Motor neuron (in vitro differentiated cells): ENCODE measurements around the gene SIRT6. TPM values are rescaled to one million over a fixed set of nuclear protein-coding genes. Genes with fewer than 3 reads are reported as not detected.
"Not testable (repeated sequence)": the region's sequence is repeated elsewhere in the genome, so short reads cannot be mapped to it uniquely, and the experiment has no call there.

Experiments used
- ATAC-seq, 8 experiments: fragments of 200-7000 bp; cut with Tn5 transposase; replicated peaks in 6 of 8; 2 replicates each; pipeline ENCODE4 v1.8.0; 2021; ENCODE audit warnings: mild to moderate bottlenecking in 8 of 8, moderate library complexity in 8 of 8
- H3K27ac ChIP-seq, 2 donors: fragments of 250-450 bp; sonication (Bioruptor Pico); 2 replicates each; pipeline ENCODE4 v1.9.0; 2021; ENCODE audit warnings: antibody characterized with exemption in 2 of 2, mild to moderate bottlenecking in 2 of 2, moderate library complexity in 1 of 2
- H3K4me1 ChIP-seq, 2 donors: fragments of 250-450 bp; sonication (Bioruptor Pico); replicated peaks in 1 of 2; 2 replicates each; pipeline ENCODE4 v1.6.1; 2021; ENCODE audit warnings: antibody characterized with exemption in 2 of 2, mild to moderate bottlenecking in 2 of 2, moderate library complexity in 1 of 2
- H3K4me3 ChIP-seq, 5 donors: fragments of 250-450 bp; sonication (Bioruptor Pico); 2 replicates each; pipeline ENCODE4 v1.9.0; 2021; ENCODE audit warnings: antibody characterized with exemption in 5 of 5, mild to moderate bottlenecking in 5 of 5, moderate library complexity in 4 of 5
- WGBS, 10 experiments: fragments of 450-650 bp; shearing (Covaris generic); methylation state at CpG; one replicate each; pipeline ENCODE4 v1.0.0; 2022; 5-methylcytosine and 5-hydroxymethylcytosine counted together
- in situ Hi-C, 9 experiments: fragments of 400-800 bp; cut with MboI; loops; one replicate each; pipeline ENCODE4 v1.15.0; 2021; ENCODE audit warnings: low sequenced_read_pairs in 9 of 9, low pct_unique_long_range_greater_than_20kb in 2 of 9; ENCODE audit not compliant: unreplicated experiment in 9 of 9
- total RNA-seq, 8 experiments: library from RNA; unstranded; fragments of 300-600 nt; gene quantifications; 2 replicates each; pipeline versions ENCODE4 v1.2.3 to v1.2.4, GENCODE V29; 2022

The SIRT6 gene
- total RNA-seq, 8 experiments from 2014 or later = 20.7 to 30.7 (median 22.4) TPM

- 43 to 66% (median 60%) methylated on average over 1 to 4 of the region's 6 CpGs; no CpG with 5 or more reads in 5 of the 10 experiments for WGBS, 10 experiments
- in situ Hi-C loops = no loop called here
- no peaks in the 10 kb centered on the region for H3K4me1 ChIP-seq
- no peak overlapping the region for H3K4me3 ChIP-seq
- H3K27ac ChIP-seq = no peak overlapping the region
- no peak for ATAC-seq
These were observed 25.2 kb downstream of the SIRT6 start for GRCh38 chr19:4157164-4157563.

- in situ Hi-C loops = no loop called here
- no peak overlapping the region for H3K4me3 ChIP-seq
- H3K4me1 ChIP-seq = no peaks in the 10 kb centered on the region
- no peak overlapping the region for H3K27ac ChIP-seq
- WGBS, 10 experiments = 50 to 79% (median 63%) methylated on average over 2 to 14 of the region's 21 CpGs; no CpG with 5 or more reads in 3 of the 10 experiments
- ATAC-seq = no peak
These were observed 27.6 kb downstream of the SIRT6 start for GRCh38 chr19:4154571-4155312.

GRCh38 chr19:4152241-4152998 lies 29.9 kb downstream of the SIRT6 start:
- 40 to 100% (median 73%) methylated on average over 1 to 7 of the region's 10 CpGs; no CpG with 5 or more reads in 3 of the 10 experiments for WGBS, 10 experiments
- in situ Hi-C loops = no loop called here
- no peak for ATAC-seq
- no peak overlapping the region for H3K27ac ChIP-seq
- no peaks in the 10 kb centered on the region for H3K4me1 ChIP-seq
- H3K4me3 ChIP-seq = no peak overlapping the region

- H3K4me1 ChIP-seq = no peaks in the 10 kb centered on the region
- WGBS, 10 experiments = 69 to 83% (median 79%) methylated on average over 2 to 4 of the region's 6 CpGs; no CpG with 5 or more reads in 5 of the 10 experiments
- no peak overlapping the region for H3K27ac ChIP-seq
- in situ Hi-C loops = no loop called here
- H3K4me3 ChIP-seq = no peak overlapping the region
- no peak for ATAC-seq
These were observed 30.7 kb downstream of the SIRT6 start for GRCh38 chr19:4151623-4152022.

- peak overlapping the region in 1 of 2 donors; percentile 16 for H3K27ac ChIP-seq
- ATAC-seq = no peak
- H3K4me1 ChIP-seq = no peaks in the 10 kb centered on the region
- no peak overlapping the region for H3K4me3 ChIP-seq
- WGBS, 10 experiments = 30 to 67% (median 59%) methylated on average over 1 to 10 of the region's 17 CpGs; no CpG with 5 or more reads in 3 of the 10 experiments
- in situ Hi-C loops = no loop called here
These were observed 32.7 kb downstream of the SIRT6 start for GRCh38 chr19:4149518-4150288.

GRCh38 chr19:4144666-4145249 lies 37.6 kb downstream of the SIRT6 start:
- 37 to 50% (median 42%) methylated on average over 1 to 2 of the region's 7 CpGs; no CpG with 5 or more reads in 6 of the 10 experiments for WGBS, 10 experiments
- in situ Hi-C loops = no loop called here
- no peak overlapping the region for H3K4me3 ChIP-seq
- no peaks in the 10 kb centered on the region for H3K4me1 ChIP-seq
- no peak overlapping the region for H3K27ac ChIP-seq
- ATAC-seq = peak in 4 of 8 experiments; percentile 12 to 66 (median 34)

GRCh38 chr19:4142916-4143315 lies 39.4 kb downstream of the SIRT6 start:
- WGBS, 10 experiments = 40 to 100% (median 60%) methylated on average over 1 of the region's 1 CpG; no CpG with 5 or more reads in 5 of the 10 experiments
- H3K4me1 ChIP-seq, in situ Hi-C loops, ATAC-seq, H3K4me3 ChIP-seq, H3K27ac ChIP-seq: not testable (repeated sequence)

- Histone ChIP-seq H3K4me3 (no peak overlapping the region), H3K27ac (no peak overlapping the region), H3K4me1 (no peaks in the 10 kb centered on the region)
- peak; percentile 27 to 91 (median 55) for ATAC-seq
- in situ Hi-C loops = no loop called here
- 0 to 100% (median 21%) methylated on average over 1 to 7 of the region's 12 CpGs; no CpG with 5 or more reads in 4 of the 10 experiments for WGBS, 10 experiments
These were observed 42.1 kb downstream of the SIRT6 start for GRCh38 chr19:4140237-4140711.

GRCh38 chr19:4139614-4140236 lies 42.6 kb downstream of the SIRT6 start:
- 0 to 100% (median 44%) methylated on average over 1 to 7 of the region's 14 CpGs; no CpG with 5 or more reads in 4 of the 10 experiments for WGBS, 10 experiments
- H3K27ac ChIP-seq = no peak overlapping the region
- ATAC-seq = peak in 4 of 8 experiments; percentile 23 to 92 (median 86)
- in situ Hi-C loops = no loop called here
- H3K4me3 ChIP-seq = no peak overlapping the region
- H3K4me1 ChIP-seq = no peaks in the 10 kb centered on the region

GRCh38 chr19:4138445-4138844 lies 43.9 kb downstream of the SIRT6 start:
- H3K27ac ChIP-seq = no peak overlapping the region
- no peaks in the 10 kb centered on the region for H3K4me1 ChIP-seq
- in situ Hi-C loops = no loop called here
- no peak for ATAC-seq
- 74 to 100% (median 82%) methylated on average over 1 to 5 of the region's 5 CpGs; no CpG with 5 or more reads in 5 of the 10 experiments for WGBS, 10 experiments
- no peak overlapping the region for H3K4me3 ChIP-seq

- no peak overlapping the region for H3K27ac ChIP-seq
- WGBS, 10 experiments = 63 to 100% (median 95%) methylated on average over 1 to 8 of the region's 8 CpGs
- H3K4me3 ChIP-seq = no peak overlapping the region
- no peaks in the 10 kb centered on the region for H3K4me1 ChIP-seq
- no peak for ATAC-seq
- in situ Hi-C loops = no loop called here
These were observed 45.7 kb downstream of the SIRT6 start for GRCh38 chr19:4136680-4137088.

GRCh38 chr19:4135386-4135785 lies 47.0 kb downstream of the SIRT6 start:
- ATAC-seq, H3K27ac ChIP-seq, H3K4me3 ChIP-seq, in situ Hi-C loops, H3K4me1 ChIP-seq: not testable (repeated sequence)
- 50 to 96% (median 89%) methylated on average over 1 to 9 of the region's 9 CpGs; no CpG with 5 or more reads in 2 of the 10 experiments for WGBS, 10 experiments
